ENCODE results near the gene CFAP45.

The CFAP45 gene

DNA sequence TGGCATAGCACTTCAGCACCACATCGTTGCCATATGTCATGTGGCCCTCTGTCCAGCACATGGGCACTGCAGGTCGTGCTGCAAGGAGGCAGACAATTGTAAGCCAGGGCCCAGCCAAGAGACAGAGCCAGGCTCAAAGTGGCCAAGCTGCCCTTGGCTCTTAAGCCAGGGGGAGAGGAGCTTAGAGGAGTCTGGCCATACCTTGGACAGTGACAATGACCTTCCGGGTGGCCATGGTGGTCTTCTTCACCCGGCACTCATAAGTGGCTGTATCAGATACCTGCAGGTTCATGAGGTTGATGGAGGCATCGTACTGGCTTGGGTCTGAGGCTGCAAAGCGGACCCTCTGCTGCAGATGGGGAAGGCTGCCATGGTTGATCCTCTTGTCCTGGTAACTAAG is 42.1 kb downstream of the CFAP45 start:
- TF ChIP-seq, protein P1, sequence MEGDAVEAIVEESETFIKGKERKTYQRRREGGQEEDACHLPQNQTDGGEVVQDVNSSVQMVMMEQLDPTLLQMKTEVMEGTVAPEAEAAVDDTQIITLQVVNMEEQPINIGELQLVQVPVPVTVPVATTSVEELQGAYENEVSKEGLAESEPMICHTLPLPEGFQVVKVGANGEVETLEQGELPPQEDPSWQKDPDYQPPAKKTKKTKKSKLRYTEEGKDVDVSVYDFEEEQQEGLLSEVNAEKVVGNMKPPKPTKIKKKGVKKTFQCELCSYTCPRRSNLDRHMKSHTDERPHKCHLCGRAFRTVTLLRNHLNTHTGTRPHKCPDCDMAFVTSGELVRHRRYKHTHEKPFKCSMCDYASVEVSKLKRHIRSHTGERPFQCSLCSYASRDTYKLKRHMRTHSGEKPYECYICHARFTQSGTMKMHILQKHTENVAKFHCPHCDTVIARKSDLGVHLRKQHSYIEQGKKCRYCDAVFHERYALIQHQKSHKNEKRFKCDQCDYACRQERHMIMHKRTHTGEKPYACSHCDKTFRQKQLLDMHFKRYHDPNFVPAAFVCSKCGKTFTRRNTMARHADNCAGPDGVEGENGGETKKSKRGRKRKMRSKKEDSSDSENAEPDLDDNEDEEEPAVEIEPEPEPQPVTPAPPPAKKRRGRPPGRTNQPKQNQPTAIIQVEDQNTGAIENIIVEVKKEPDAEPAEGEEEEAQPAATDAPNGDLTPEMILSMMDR (IDR thresholded peaks at IDR 0.05; ENCODE audit: insufficient read depth, low read length, missing control alignments): no peak
- POLR2A ChIA-PET: no interaction called here
- CTCF ChIA-PET: interaction anchor here (1.6 to 1.7 kb wide), 2 partner anchors 36 to 59 kb away, joined by 3 to 5 read pairs; no protein-coding TSS in a partner anchor
- no peak overlapping the region for H3K4me3 ChIP-seq (ENCODE audit: low read depth, low read length)
- DNase-seq (ENCODE audit: low read depth, low spot score): no peak

DNA sequence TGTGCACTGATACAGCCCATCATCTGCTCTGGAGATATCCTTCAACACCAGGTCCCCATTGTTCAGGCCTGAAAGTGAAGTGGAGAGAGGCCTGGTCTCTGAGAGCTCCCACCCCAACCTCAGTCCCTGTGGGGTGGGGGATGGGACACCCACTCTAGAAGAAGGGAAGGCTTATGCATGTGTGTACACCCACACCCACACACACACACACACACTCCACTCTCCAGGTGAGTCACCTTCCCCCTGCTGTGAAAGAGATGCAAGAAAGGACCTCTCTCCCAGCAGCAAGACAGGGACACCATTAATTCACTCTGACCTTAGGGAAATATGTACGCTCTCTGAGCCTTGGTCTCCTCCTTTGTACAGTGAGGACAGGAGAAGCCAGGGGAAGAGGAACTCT is 43.4 kb downstream of the CFAP45 start:
- TF ChIP-seq, protein P1 (IDR thresholded peaks at IDR 0.05; ENCODE audit: insufficient read depth, low read length, missing control alignments): no peak
- no peak for DNase-seq (ENCODE audit: low read depth, low spot score)
- H3K4me3 ChIP-seq (ENCODE audit: low read depth, low read length): no peak overlapping the region
- ChIA-PET POLR2A (no interaction called here), CTCF (interaction anchor here (1.6 to 1.7 kb wide), 2 partner anchors 35 to 57 kb away, joined by 3 to 5 read pairs; no protein-coding TSS in a partner anchor)

DNA sequence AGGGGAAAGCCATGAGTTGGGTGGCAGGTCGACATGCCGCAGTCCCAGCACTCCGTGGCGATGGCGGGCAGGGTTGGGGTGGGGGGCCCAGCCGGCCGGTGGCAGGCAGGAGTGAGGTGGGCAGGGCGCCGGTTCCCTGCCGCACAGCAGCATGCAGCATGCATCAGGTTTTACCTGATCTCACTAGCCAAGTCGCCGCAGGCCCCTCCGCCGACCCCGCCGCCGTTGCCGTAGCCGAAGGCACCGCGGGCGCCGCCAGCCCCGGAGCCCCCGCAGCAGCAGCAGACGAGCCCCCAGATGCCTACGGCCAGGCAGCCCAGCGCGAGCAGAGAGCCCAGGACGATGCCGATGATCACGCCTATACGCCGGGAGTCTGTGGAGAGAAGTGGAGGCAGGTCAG is 44.3 kb downstream of the CFAP45 start:
- DNase-seq (ENCODE audit: low read depth, low spot score): no peak
- TF ChIP-seq, protein P1 (IDR thresholded peaks at IDR 0.05; ENCODE audit: insufficient read depth, low read length, missing control alignments): no peak
- ChIA-PET CTCF (interaction anchor here (0.8 to 1.0 kb wide), 2 partner anchors 35 to 57 kb away, joined by 4 read pairs; no protein-coding TSS in a partner anchor), POLR2A (interaction anchor here (0.6 kb wide), 1 partner anchor 1838 kb away, joined by 3 read pairs; no protein-coding TSS in a partner anchor)
- H3K4me3 ChIP-seq (ENCODE audit: low read depth, low read length): peak overlapping the region; percentile 63

DNA sequence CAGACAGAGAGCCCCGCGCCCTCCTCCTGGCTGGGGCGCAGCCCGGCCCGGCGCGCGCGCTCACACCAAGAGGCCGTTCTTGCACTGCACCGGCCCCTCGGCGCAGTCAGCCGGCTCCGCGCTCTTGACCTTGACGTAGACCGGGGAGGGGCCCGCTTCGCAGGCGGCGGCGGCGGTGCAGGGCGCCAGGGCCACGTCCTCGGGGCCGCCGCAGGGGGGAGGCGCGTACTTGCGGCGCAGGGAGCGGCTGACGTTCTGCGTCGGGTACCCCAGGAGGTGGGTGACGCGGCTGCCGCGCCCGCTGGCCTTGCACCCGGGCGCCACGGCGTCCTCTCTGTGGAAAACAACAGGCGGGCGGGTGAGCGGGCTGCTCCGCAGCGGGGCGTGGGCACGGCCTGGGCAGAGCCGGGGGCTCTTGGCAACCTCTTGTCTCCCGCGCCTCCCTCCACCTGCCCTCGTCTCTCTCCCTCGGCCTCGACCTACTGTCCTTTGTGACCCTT is 45.2 kb downstream of the CFAP45 start:
- no peak for DNase-seq (ENCODE audit: low read depth, low spot score)
- ChIA-PET POLR2A (interaction anchor here (0.9 to 1.2 kb wide), 3 partner anchors 18 to 35 kb away, joined by 3 to 6 read pairs (median 3); no protein-coding TSS in a partner anchor), CTCF (interaction anchor here (0.8 to 5.5 kb wide), 5 partner anchors 12 to 56 kb away, joined by 3 to 57 read pairs (median 5); no protein-coding TSS in a partner anchor)
- TF ChIP-seq, protein P1 (IDR thresholded peaks at IDR 0.05; ENCODE audit: insufficient read depth, low read length, missing control alignments): no peak
- H3K4me3 ChIP-seq (ENCODE audit: low read depth, low read length): peak overlapping the region; percentile 63

DNA sequence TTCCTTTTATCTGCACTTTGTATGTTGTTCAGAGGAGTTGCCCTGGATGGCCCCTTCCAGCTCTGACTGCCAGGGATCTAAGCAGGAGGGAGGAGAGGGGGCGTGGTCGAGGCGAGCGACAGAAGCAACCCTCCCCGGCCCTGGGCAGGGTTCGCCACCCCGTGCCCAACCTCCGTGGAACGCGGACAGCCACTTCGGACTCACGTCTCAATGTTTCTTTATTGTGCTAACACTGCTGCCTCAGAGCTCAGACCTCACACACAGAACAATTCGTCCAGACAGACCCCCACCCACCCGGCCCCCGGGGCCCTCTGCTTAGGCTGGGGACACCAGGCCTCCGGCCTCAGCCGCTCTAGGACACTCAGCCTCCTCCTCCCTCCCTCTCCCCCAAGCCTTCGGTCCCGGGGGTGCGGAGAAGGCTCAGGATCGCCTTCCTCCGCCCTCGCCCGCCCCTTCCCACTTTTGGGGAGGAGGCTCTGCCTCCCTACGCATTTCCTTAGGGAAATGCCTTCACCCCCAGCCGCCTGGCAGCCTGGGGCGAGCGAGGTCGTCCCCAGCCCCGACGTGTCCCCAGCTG is 45.8 kb downstream of the CFAP45 start:
- ChIA-PET POLR2A (interaction anchor here (0.9 to 1.2 kb wide), 3 partner anchors 18 to 36 kb away, joined by 3 to 6 read pairs (median 3); no protein-coding TSS in a partner anchor), CTCF (interaction anchor here (0.7 to 5.5 kb wide), 8 partner anchors 13 to 153 kb away, joined by 3 to 57 read pairs (median 7); no protein-coding TSS in a partner anchor)
- TF ChIP-seq, protein P1 (IDR thresholded peaks at IDR 0.05; ENCODE audit: insufficient read depth, low read length, missing control alignments): no peak
- no peak for DNase-seq (ENCODE audit: low read depth, low spot score)
- peak overlapping the region; percentile 63 for H3K4me3 ChIP-seq (ENCODE audit: low read depth, low read length)

Data from AG04449 (cell line).